Measurements from ENCODE around the gene CPNE4. TPM values are rescaled to one million over a fixed set of nuclear protein-coding genes. Genes with fewer than 3 reads are reported as not detected.
"Not testable (repeated sequence)": the region's sequence is repeated elsewhere in the genome, so short reads cannot be mapped to it uniquely, and the experiment has no call there.

The CPNE4 gene
- total RNA-seq, 1 experiment from 2014 or later, result 1.9 TPM

GRCh38 chr3:132047209-132047608, 12.4 kb upstream of the CPNE4 start:
- Histone ChIP-seq H4K91ac (ENCODE audit: insufficient read length, low read depth, low read length) (no peak overlapping the region), H2BK12ac (ENCODE audit: insufficient read length, low read depth, low read length) (no peak overlapping the region), H3K14ac (ENCODE audit: insufficient read depth, low read length) (no peak overlapping the region), H3K79me1 (ENCODE audit: insufficient read depth, low read depth, low read length, poor library complexity, severe bottlenecking) (no peaks in the 10 kb centered on the region), H3K23me2 (ENCODE audit: insufficient read length, low read depth, low read length, poor library complexity, severe bottlenecking) (no peaks in the 10 kb centered on the region), H3K9ac (ENCODE audit: extremely low read depth, insufficient read length, low read length) (no peak overlapping the region), H2AK5ac (ENCODE audit: insufficient read length, low read length) (no peak overlapping the region), H2AFZ (ENCODE audit: low read length) (no peak overlapping the region), H4K8ac (replicated peaks; ENCODE audit: insufficient read length, low read depth, low read length) (no peak overlapping the region), H3K4me1 (ENCODE audit: insufficient read depth, low read length) (no peaks in the 10 kb centered on the region), H2BK5ac (ENCODE audit: insufficient read length, low read length) (no peak overlapping the region), H2BK20ac (ENCODE audit: low read depth, low read length, poor library complexity, severe bottlenecking) (no peak overlapping the region), H3K18ac (ENCODE audit: insufficient read length, low read depth, low read length) (no peak overlapping the region), H3K4me2 (ENCODE audit: insufficient read depth, insufficient read length, low read length) (no peak overlapping the region), H3K56ac (ENCODE audit: insufficient read length, low read depth, low read length) (no peak overlapping the region), H3K27ac (ENCODE audit: insufficient read length, low read depth, low read length) (no peak overlapping the region), H2BK120ac (ENCODE audit: low read depth, low read length, poor library complexity, severe bottlenecking) (no peak overlapping the region), H3K79me2 (ENCODE audit: insufficient read depth, low read length) (no peaks in the 10 kb centered on the region), H3T11ph (ENCODE audit: low read length) (no peak overlapping the region), H3K23ac (ENCODE audit: insufficient read length, low read depth, low read length) (no peak overlapping the region), H4K5ac (ENCODE audit: insufficient read length, low read depth, low read length) (no peak overlapping the region), H3K9me3 (ENCODE audit: control insufficient read depth, low read depth, low read length) (no peaks in the 10 kb centered on the region), H3K27me3 (ENCODE audit: insufficient read depth, low read length) (no peaks in the 10 kb centered on the region), H3K4ac (ENCODE audit: low read depth, low read length) (no peak overlapping the region), H2BK15ac (ENCODE audit: low read depth, low read length) (no peak overlapping the region), H4K20me1 (ENCODE audit: control insufficient read depth, insufficient read depth, insufficient read length) (no peaks in the 10 kb centered on the region)
- WGBS (ENCODE audit: extremely low coverage, insufficient read length, low lambda C conversion rate), result no CpG with 5 or more reads among the region's 1 CpG
- no peaks in the 10 kb centered on the region for H3K4me1 Mint-ChIP-seq
- no peak for DNase-seq
- H3K9me3 Mint-ChIP-seq, result peaks cover 2 to 4% of the 10 kb centered on the region in 2 experiments; a peak in 3 of 5 replicates
- H3K27me3 Mint-ChIP-seq (ENCODE audit: low read depth), result peaks cover 5% of the 10 kb centered on the region; the same call in 1 of the 2 replicates
- no peak overlapping the region for H3K4me3 Mint-ChIP-seq
- no peaks in the 10 kb centered on the region for H3K36me3 Mint-ChIP-seq (ENCODE audit: insufficient read depth in 1 of 3, low read depth in 3 of 3)
- TF ChIP-seq CTCF (conservative IDR thresholded peaks at IDR 0.05), result no peak
- H3K27ac Mint-ChIP-seq, result no peak overlapping the region

GRCh38 chr3:132044874-132045273, 10.1 kb upstream of the CPNE4 start:
- not testable (repeated sequence) for H3K4me1 Mint-ChIP-seq; H2BK20ac ChIP-seq (ENCODE audit: low read depth, low read length, poor library complexity, severe bottlenecking); H2AK5ac ChIP-seq (ENCODE audit: insufficient read length, low read length); H2BK12ac ChIP-seq (ENCODE audit: insufficient read length, low read depth, low read length); H4K5ac ChIP-seq (ENCODE audit: insufficient read length, low read depth, low read length); H4K20me1 ChIP-seq (ENCODE audit: control insufficient read depth, insufficient read depth, insufficient read length); H2BK5ac ChIP-seq (ENCODE audit: insufficient read length, low read length); H4K8ac ChIP-seq (replicated peaks; ENCODE audit: insufficient read length, low read depth, low read length); H3K23me2 ChIP-seq (ENCODE audit: insufficient read length, low read depth, low read length, poor library complexity, severe bottlenecking); H3K27ac Mint-ChIP-seq; H3K36me3 Mint-ChIP-seq (ENCODE audit: insufficient read depth in 1 of 3, low read depth in 3 of 3); H3K79me1 ChIP-seq (ENCODE audit: insufficient read depth, low read depth, low read length, poor library complexity, severe bottlenecking); DNase-seq; H3K27me3 ChIP-seq (ENCODE audit: insufficient read depth, low read length); H2AFZ ChIP-seq (ENCODE audit: low read length); H2BK15ac ChIP-seq (ENCODE audit: low read depth, low read length); H3K56ac ChIP-seq (ENCODE audit: insufficient read length, low read depth, low read length); H3K9me3 ChIP-seq (ENCODE audit: control insufficient read depth, low read depth, low read length); H3K14ac ChIP-seq (ENCODE audit: insufficient read depth, low read length); H3T11ph ChIP-seq (ENCODE audit: low read length); H3K27ac ChIP-seq (ENCODE audit: insufficient read length, low read depth, low read length); H4K91ac ChIP-seq (ENCODE audit: insufficient read length, low read depth, low read length); H3K4ac ChIP-seq (ENCODE audit: low read depth, low read length); H3K23ac ChIP-seq (ENCODE audit: insufficient read length, low read depth, low read length); H2BK120ac ChIP-seq (ENCODE audit: low read depth, low read length, poor library complexity, severe bottlenecking); H3K9ac ChIP-seq (ENCODE audit: extremely low read depth, insufficient read length, low read length); H3K27me3 Mint-ChIP-seq (ENCODE audit: low read depth); H3K18ac ChIP-seq (ENCODE audit: insufficient read length, low read depth, low read length); H3K4me2 ChIP-seq (ENCODE audit: insufficient read depth, insufficient read length, low read length); H3K4me3 Mint-ChIP-seq; H3K4me1 ChIP-seq (ENCODE audit: insufficient read depth, low read length); H3K9me3 Mint-ChIP-seq; H3K79me2 ChIP-seq (ENCODE audit: insufficient read depth, low read length)
- no CpG with 5 or more reads among the region's 2 CpGs for WGBS (ENCODE audit: extremely low coverage, insufficient read length, low lambda C conversion rate)
